AG20443 (cell line): ENCODE data around the gene CX3CL1.
A peak's percentile ranks its signal among the peaks of the same experiment; 100 is the strongest.
"Not testable (repeated sequence)": the region's sequence is repeated elsewhere in the genome, so short reads cannot be mapped to it uniquely, and the experiment has no call there.

Source experiments
- DNase-seq: peaks from one replicate; pipeline ENCODE4 v3.0.0; 2012; ENCODE audit warnings: low spot score, mixed read lengths

CX3CL1 gene

DNA sequence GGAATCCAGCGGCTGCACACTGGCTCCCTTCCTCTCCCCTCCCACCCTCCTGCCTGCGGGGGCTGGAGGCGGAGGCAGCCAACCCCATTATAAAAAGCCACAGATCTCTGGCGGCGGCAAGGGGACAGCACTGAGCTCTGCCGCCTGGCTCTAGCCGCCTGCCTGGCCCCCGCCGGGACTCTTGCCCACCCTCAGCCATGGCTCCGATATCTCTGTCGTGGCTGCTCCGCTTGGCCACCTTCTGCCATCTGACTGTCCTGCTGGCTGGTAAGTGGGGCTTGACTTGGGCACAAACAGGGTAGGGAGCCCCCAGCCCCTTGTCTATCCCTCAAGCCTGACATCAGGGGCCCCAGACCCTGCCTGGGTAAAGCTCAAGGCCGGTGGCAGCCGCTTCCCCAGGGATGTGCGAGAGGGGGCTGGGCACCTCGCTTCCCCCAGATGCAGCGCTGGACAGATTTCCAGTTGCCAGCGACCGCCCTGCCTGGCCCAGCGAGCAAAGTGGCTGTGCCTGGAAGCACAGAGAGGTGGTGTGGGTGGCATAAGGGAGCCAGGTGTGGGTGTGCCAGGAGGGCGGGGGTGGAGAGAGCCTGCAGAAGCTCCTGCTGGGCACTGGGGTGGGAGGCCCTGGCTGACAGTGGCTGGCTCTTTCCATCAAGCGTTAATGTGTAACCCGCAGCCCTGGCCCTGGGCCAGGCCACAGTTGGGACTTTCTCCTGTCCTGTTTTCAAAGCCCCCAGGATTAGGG, at the start of gene CX3CL1:
Gene CX3CL1 (plus strand): TSS at position 119 of the 745 bp plus-strand sequence. CDS start 79 bp downstream, at position 198.
- DNase-seq = peak; percentile 77

DNA sequence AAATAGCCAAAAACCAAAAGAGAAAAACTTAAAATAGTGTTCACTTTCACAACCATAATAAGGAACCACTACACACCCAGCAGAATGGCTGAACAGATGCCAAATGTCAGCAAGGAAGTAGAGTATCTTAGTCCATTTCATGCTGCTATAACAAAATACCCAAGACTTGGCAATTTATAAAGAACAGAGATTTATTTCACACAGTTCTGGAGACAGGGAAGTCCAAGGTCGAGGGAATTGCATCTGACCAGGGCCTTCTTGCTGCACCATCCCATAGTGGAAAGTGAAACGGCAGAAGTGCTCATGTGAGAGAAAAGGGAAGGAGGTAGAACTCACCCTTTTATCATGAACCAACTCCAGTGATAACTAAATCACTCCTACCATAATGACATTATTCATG, 47.5 kb upstream of the CX3CL1 start:
- no peak for DNase-seq

DNA sequence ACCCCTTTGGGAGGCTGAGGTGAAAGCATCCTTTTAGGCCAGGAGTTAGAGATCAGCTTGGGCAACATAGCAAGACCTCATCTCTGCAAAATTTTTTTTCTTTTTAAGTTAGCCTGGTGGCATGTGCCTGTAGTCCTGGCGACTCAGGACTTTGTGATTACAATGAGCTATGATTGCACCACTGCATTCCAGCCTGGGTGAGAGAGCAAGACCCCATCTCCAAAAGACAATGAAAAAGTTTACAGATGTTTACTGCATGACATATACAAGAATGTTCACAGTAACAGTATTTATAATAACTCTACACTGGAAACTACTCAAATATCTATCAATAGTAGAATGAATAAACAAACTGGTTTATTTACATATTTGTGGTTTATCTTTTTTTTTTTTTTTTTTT, 46.8 kb upstream of the CX3CL1 start:
- no peak for DNase-seq

DNA sequence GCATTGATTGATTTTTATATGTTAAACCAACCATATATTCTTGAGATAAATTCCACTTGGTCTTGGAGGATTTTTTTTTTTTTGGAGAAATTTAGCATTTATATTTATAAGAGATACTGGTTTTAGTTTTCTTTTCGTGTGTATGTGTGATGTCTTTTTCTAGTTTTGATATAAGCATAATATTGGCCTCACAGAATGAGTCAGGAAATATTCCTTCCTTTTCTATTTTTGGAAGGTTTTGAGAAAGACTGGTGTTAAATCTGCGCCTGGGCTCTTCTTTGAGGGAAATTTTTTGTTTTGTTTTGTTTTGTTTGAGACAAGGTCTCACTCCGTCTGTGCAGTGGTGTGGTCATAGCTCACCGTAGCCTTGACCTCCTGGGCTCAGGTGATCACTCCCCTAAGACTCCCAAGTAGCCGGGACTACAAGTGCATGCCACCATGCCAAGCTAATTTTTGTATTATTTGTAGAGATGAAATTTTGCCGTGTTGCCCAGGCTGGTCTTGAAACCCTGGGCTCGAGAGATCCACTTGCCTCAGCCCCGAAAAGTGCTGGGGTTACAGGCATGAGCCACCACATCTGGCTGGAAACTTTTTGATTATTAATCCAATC, 42.5 kb upstream of the CX3CL1 start:
- DNase-seq = no peak

DNA sequence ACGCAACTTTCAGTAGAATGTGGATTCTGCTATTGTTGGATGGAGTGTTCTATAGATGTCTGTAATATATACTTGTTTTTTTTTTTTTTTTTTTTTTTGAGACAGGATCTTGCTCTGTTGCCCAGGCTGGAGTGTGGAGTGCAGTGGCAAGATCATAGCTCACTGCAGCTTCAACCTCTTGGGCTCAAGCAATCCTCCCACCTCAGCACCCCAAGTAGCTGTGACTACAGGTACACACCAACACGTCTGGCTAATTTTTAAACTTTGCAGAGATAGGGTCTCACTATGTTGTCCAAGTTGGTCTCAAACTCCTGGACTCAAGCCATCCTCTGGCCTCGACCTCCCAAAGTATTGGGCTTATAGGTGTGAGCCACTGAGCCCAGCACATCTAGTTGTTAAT, 40.9 kb upstream of the CX3CL1 start:
- no peak for DNase-seq

DNA sequence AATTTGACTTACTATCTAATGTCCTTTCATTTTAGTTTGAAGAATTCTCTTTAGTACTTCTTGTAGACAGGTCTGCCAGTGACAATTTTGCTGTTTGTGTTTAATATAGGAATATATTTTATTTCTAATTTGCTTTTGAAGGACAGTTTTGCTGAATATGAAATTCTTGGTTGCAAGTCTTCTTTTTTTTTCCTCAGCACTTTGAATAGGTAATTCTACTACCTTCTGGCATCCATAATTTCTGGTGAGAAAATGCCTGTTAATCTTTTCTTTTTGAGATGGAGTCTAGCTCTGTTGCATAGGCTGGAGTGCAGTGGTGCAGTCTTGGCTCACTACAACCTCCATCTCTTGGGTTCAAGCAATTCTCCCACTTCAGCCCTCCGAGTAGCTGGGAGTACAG, 38.9 kb upstream of the CX3CL1 start:
- DNase-seq = no peak

DNA sequence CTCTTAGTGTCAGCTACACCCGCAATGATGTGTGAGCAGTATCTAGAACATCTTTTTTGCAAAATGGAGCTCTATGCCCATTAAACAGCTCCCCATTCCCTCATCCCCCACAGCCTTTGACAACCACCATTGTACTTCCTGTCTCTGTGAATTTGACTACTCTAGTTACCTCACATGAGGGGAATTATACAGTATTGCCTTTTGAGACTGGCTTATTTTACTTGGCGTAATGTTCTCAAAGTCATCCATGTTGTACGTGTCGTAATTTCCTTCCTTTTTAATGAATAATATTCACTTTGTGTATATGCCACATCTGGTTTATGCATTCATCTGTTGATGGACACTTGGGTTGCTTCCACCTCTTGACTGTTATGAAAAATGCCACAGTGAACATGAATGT, 36.9 kb upstream of the CX3CL1 start:
- no peak for DNase-seq

DNA sequence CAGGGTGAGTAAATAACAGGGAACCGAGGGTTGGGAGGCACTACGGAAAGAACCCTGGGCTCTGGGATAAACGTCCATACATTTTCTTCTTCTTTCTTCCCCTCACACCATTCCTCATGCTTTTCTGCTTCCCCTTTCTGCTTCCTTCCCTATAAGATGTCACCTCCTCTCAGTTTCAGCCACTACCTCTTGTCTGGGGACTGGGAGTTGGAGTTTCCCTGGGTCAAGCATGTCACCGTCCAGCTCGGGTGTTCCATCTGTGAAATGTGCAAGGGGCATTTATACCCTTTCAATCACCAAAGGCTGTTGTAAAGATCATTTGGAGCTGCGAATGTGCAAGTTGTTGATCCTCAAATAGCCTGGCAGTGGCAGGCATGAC, 31.2 kb upstream of the CX3CL1 start:
- no peak for DNase-seq

DNA sequence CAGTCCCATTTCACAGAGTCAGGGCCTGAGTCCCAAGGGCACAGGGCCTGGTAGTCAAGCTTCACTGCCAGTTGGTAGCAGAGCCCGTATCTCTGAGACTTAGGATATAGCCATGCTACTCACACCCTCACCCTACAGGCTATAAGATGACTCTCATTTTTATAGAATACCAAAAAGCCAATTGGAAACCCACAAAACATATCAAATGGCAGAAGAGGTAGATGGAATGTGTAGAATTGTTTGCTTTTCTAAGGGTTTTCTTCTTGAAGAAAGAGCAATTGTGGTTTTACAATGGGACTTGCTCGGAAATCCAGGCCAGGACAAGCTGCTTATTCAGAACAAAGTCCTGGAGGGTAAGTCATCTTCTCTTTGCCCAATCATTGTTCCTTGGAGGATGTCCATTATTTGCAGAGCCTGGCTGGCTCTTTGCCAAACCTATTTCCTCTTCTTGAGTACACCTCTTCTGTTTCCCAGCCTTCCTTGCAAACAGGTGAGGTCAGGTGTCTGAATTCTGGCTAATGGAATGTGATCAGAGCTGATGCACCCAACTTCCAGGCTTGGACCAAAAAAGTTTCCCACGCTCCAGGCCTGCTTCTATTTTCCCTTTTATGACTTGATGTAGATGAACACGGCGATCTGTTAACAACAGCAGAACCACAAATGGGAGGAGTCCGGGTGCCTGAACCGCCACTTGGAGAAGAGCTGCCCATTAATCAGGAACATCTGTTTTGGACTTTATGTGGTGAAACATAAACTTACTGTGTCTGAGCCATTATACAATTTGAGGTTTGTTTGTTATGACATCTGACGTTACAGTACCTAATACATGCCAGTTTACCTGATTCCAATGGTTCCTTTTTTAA, 30.6 kb upstream of the CX3CL1 start:
- peak; percentile 91 for DNase-seq

DNA sequence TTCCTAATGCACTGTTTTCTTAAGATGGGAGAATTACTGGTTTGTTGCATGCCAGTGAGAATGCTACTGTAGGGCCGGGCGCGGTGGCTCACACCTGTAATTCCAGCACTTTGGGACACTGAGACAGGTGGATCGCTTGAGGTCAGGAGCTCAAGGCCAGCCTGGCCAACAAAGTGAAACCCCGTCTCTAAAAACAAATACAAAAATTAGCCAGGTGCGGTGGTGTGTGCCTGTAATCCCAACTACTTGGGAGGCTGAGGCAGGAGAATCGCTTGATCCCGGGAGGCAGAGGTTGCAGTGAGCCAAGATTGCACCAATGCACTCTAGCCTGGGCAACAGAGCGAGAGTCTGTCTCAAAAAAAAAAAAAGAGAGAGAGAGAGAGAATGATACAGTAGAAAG, 29.7 kb upstream of the CX3CL1 start:
- not testable (repeated sequence) for DNase-seq

DNA sequence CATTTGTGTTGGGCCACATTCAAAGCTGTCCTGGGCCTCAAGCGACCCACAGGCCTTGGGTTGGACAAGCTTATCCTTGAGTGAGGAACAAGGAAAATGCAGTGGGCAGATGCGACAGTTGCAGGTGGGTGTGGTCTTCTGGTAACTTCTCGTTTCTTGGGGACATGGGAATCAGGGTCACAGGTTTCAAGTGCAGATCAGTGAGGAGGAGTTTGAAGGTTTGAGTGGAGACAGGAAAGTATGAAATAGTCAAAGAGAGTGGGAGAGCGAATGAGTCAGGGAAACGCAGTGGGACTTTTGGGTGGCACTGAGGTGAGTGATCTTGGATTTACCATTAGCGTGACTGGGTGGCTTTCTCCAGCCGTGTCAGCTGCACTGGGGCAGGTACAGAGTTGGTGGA, 29.1 kb upstream of the CX3CL1 start:
- no peak for DNase-seq

DNA sequence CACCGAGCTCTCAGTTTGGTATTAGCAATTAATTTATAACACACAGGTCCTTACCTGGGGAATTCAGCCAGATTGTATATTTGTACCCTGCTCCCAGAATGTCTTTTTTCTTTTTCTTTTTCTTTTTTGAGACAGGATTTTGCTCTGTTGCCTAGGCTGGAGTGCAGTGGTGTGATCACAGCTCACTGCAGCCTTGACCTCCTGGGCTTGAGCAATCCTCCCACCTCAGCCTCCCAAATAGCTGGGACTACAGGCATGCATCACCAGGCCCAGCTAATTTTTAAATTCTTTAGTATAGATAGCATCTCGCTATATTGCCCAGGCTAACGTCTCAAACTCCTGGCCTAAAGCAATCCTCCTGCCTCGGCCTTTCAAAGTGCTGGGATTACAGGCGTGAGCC, 28.2 kb upstream of the CX3CL1 start:
- not testable (repeated sequence) for DNase-seq

DNA sequence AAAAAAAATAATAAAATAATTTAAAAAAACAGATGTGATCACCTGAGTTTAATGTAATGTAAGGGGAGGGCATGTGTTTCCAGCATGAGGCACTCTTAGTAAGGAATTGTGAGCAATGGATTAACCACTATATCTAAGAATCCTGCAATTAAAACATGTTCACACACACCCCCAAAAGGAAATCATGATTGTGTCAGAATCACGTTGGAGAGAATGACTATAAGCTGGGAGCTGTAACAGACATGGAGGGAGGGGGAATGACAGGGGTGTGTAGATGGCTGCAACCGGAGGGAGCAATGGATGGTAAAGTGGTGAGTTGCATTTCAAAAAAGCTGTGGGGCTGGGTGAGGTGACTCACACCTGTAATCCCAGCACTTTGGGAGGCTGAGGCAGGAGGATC, 27.3 kb upstream of the CX3CL1 start:
- DNase-seq = no peak

DNA sequence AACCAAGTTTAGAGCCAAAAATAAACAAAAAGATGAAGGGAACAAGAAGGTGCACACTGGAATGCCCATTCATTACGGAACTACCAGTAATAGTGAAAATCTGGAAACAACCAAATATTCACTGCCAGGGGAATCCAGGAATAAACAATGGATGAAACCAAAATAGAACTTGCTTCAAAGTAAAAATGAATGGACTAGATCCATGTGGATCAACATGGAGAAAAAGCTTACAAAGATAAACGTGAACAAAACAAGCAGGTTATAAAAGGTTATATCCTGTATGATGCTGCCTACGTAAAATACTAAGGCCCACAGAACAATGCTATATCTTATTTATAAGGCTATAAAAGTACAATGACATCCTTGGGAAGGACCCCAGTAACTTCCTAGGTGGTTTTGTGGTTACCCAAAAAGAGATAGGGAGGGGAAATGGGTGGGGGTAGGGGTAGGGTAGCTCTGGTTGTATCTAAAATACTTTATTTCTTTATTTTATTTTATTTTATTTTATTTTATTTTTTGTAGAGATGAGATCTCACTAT, 26.6 kb upstream of the CX3CL1 start:
- no peak for DNase-seq

DNA sequence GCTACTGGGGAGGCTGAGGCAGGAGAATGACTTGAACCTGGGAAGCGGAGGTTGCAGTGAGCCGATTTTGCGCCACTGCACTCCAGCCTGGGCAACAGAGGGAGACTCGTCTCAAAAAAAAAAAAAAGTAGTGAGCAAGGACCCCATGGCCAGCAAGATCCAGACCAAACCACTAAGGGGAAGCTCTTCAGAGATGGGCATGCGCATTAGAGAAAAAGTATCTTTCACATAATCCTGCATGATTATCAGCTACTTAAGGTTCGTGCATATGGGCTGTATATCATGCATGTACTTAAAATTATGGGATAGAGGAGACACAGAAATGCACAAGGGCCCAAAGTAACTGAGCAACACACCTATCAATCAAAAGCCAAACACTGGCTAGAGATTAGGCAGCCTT, 24.4 kb upstream of the CX3CL1 start:
- no peak for DNase-seq

DNA sequence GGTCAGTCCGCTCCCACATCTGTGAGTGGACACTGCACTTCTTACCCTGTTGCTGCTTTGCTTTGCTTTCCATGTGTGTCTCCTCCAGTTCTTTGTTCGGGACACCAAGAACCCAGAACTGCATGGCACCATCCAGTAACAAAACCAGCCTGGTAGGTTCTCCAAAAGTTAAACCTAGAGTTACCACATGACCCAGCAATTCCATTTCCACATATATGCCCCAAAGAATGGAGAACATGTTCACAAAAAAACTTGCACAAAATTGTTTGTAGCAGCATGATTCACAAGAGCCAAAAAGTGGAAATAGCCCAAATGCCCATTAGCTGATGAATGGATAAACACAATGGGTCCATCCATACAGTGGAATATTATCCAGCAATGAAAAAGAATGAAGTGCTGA, 24.0 kb upstream of the CX3CL1 start:
- no peak for DNase-seq

DNA sequence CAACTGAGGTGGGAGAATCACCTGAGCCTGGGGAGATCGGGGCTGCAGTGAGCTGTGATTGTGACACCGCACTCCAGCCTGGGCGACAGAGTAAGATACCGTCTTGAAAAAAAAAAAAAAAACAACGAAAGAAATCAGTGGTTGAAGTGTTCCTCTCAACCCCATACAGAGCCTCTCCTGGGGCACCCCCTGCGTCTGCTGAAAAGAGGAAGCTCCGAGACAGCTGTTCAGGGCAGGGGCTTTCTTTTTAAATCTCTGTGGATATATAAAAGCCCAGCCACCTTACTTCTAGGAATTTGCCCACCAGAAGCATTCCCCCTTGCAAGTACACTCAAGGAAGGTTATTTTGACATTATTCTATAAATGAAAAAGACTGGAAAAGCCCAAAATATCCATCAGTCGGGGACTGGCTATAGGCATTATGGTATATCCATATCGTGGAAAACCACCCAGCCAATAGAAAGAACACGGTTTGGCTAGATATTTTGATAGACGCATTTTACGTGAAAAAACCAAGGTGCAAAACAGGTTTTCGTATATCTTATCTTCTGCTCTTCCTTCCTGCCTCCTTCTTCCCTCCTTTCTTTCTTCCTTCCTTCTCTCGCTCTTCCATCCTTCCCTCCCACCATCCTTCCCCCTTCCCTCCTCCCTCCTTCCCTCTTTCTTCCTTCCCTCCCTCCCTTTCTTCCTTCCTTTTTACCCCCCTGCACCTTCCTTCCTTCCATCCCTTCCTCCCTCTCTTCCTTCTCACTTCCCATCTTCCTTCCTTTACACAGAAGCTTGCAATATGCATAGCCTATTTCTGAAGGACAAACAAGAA, 22.9 kb upstream of the CX3CL1 start:
- DNase-seq = no peak

DNA sequence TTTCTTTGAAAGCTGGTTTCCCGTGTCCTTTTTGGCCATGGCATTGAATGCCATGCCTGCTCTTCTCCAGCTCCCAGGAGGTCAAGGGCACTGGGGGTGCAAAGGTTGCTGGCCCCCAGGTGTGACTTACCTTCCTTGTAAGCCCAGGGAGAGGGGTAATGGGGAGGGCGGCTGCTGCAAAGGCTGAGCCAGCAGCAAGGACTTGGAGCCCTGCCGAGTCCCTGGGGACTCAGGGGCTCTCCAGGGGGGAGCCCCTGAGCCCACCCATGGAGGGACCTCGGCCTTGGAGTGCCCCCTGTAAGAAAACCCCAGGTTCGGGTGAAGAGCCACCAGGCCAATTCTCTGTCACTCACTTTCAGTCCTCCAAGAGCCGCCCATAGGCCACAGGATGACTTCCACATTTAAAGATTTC, 19.6 kb upstream of the CX3CL1 start:
- no peak for DNase-seq

DNA sequence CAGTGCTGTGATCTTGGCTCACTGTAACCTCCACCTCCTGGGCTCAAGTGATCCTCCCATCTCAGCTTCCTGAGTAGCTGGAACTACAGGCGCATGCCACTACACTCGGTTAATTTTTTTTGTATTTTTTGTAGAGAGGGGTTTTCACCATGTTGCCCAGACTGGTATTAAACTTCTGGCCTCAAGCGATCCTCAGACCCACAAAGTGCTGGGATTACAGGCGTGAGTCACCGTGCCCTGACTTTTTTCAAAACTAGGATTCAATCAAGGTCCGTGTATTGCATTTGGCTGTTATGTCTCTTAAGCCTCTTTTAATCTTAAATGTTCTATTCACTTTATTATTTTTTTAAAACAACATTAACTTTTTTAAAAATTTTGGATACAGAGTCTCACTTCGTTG, 18.0 kb upstream of the CX3CL1 start:
- no peak for DNase-seq

DNA sequence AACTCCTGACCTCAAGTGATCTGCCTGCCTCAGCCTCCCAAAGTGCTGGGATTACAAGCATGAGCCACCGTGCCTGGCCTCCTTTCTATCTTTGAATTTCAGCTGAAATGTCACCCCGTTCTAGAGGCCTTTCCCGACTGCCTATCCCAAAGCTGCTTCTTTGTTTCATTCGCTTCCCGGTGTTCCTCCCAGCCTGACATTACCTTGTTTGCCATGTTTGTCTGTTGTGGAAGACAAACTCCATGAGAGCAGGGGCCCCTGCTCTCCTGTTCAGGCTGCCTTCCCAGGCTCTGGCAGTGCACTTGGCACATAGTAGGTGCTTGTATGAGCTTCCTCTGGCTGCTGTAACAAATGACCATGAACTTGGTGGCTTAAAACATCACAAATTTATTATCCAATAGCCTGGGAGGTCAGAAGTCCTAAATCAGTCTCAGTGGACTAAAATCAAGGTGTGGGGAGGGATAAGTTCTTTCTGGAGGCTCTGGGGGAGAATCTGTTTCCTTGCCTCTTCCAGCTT, 16.3 kb upstream of the CX3CL1 start:
- no peak for DNase-seq

DNA sequence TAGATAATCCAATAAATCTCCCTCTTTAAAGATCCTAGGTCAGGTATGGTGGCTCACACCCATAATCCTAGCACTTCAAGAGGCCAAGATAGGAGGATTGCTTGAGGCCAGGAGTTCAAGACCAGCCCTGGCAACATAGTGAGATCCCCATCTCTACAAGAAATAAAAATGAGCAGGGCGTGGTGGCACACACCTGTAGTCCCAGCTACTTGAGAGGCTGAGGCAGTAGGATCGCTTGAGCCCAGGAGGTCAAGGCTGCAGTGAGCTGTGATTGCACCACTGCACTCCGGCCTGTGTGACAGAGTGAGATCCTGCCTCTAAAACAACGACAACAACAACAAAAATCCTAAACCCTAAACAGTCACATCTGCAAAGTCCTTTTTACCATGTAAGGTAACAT, 15.7 kb upstream of the CX3CL1 start:
- no peak for DNase-seq
